SK-N-SH (cell line): ENCODE measurements around the gene SNAPC1. TPM values are rescaled to one million over a fixed set of nuclear protein-coding genes. Genes with fewer than 3 reads are reported as not detected.

Experiments used
- CTCF ChIA-PET: fragments of 300-600, 350-600 bp; formaldehyde crosslinking; extraction: SDS; loops from one replicate; lab custom pipeline; 2021; lab: Yijun Ruan, JAX
- POLR2A ChIA-PET: fragments of 350-600 bp; sonication (Branson Sonifier 250); formaldehyde crosslinking; extraction: SDS; loops from one replicate; lab custom pipeline; 2020; ENCODE audit warnings: antibody characterized with exemption, inconsistent platforms; lab: Yijun Ruan, JAX
- DNase-seq: peaks from one replicate; pipeline ENCODE4 v3.0.0; 2012
- H2AFZ ChIP-seq: fragments of 200-600 bp; sonication (generic); 2 replicates; pipeline ENCODE4 v1.8.1; 2016; ENCODE audit warnings: antibody characterized with exemption, mild to moderate bottlenecking, low read depth
- H3F3A ChIP-seq: fragments of 200-600 bp; sonication (generic); replicated peaks from 2 replicates; pipeline ENCODE3; 2016; ENCODE audit warnings: antibody characterized with exemption, mild to moderate bottlenecking; ENCODE audit not compliant: insufficient read depth
- H3K27ac ChIP-seq, 2 experiments: fragments of 200-500 bp in 1 of 2; fragments of 200-600 bp in 1 of 2; sonication (Bioruptor generic) in 1 of 2; sonication (generic), shearing (Covaris generic) in 1 of 2; 2 replicates each; pipeline versions ENCODE4 v1.5.1 to v1.6.1; 2014 to 2016; ENCODE audit warnings: low read depth in 2 of 2, inconsistent platforms in 1 of 2, low read length in 1 of 2, mild to moderate bottlenecking in 1 of 2, mixed read lengths in 1 of 2
- H3K27me3 ChIP-seq: fragments of 200-600 bp; sonication (generic), shearing (Covaris generic); 2 replicates; pipeline ENCODE4 v1.6.1; 2016; ENCODE audit warnings: mixed run types; ENCODE audit not compliant: insufficient read depth
- H3K36me3 ChIP-seq, 2 experiments: fragments of 200-500 bp in 1 of 2; fragments of 200-600 bp in 1 of 2; sonication (Bioruptor generic) in 1 of 2; sonication (generic) in 1 of 2; replicated peaks in 1 of 2; 2 replicates each; pipeline versions ENCODE3 to v1.5.1; 2014 to 2016; ENCODE audit warnings: low read length in 1 of 2, mild to moderate bottlenecking in 1 of 2; ENCODE audit not compliant: insufficient read depth in 2 of 2, control insufficient read depth in 1 of 2
- H3K4me1 ChIP-seq, 2 experiments: fragments of 200-500 bp in 1 of 2; fragments of 200-600 bp in 1 of 2; sonication (Bioruptor generic) in 1 of 2; sonication (generic), shearing (Covaris generic) in 1 of 2; 2 replicates each; pipeline versions ENCODE4 v1.5.1 to v1.6.1; 2014 to 2016; ENCODE audit warnings: low read depth in 1 of 2, low read length in 1 of 2, mixed run types in 1 of 2; ENCODE audit not compliant: insufficient read depth in 2 of 2, control insufficient read depth in 1 of 2
- H3K4me2 ChIP-seq: fragments of 200-600 bp; sonication (generic), shearing (Covaris generic); 2 replicates; pipeline ENCODE4 v1.6.1; 2017; ENCODE audit warnings: mixed run types
- H3K4me3 ChIP-seq, 2 experiments: fragments of 200-500 bp in 1 of 2; fragments of 200-600 bp in 1 of 2; sonication (Bioruptor generic) in 1 of 2; sonication (generic), shearing (Covaris generic) in 1 of 2; 2 replicates each; pipeline versions ENCODE4 v1.5.1 to v1.8.1; 2014 to 2016; ENCODE audit warnings: low read depth in 2 of 2, inconsistent platforms in 1 of 2, low read length in 1 of 2, mild to moderate bottlenecking in 1 of 2, mixed read lengths in 1 of 2, moderate library complexity in 1 of 2
- H3K79me2 ChIP-seq: fragments of 200-600 bp; sonication (generic); 2 replicates; pipeline ENCODE4 v1.8.1; 2017; ENCODE audit warnings: mild to moderate bottlenecking; ENCODE audit not compliant: insufficient read depth
- H3K9ac ChIP-seq: fragments of 200-600 bp; sonication (generic); 2 replicates; pipeline ENCODE4 v1.6.1; 2017; ENCODE audit warnings: mixed run types
- H3K9me2 ChIP-seq: fragments of 200-600 bp; sonication (generic); 2 replicates; pipeline ENCODE4 v1.6.1; 2017; ENCODE audit warnings: mixed run types
- H3K9me3 ChIP-seq: fragments of 200-600 bp; sonication (generic); 2 replicates; pipeline ENCODE4 v1.6.1; 2017; ENCODE audit warnings: mixed run types, mild to moderate bottlenecking, moderate library complexity
- H4K20me1 ChIP-seq: fragments of 200-600 bp; sonication (generic); 2 replicates; pipeline ENCODE4 v1.6.1; 2017; ENCODE audit warnings: mild to moderate bottlenecking, mixed run types; ENCODE audit not compliant: insufficient read depth
- CHD2 ChIP-seq: fragments of 150-350 bp; IDR thresholded peaks from 2 replicates; pipeline ENCODE4 v1.6.1; 2018; ENCODE audit warnings: low read length; ENCODE audit not compliant: partially characterized antibody
- ELF1 ChIP-seq: IDR thresholded peaks from 2 replicates; pipeline ENCODE4 v1.4.0; 2012
- EZH2phosphoT487 ChIP-seq: fragments of 200-600 bp; sonication (generic); IDR thresholded peaks from 2 replicates; pipeline ENCODE4 v1.6.1; 2017; ENCODE audit warnings: low read depth, mixed run types, mild to moderate bottlenecking, antibody characterized with exemption, moderate library complexity, borderline replicate concordance
- FOXJ3 ChIP-seq: sonication (generic); formaldehyde crosslinking; IDR thresholded peaks from 2 replicates; pipeline ENCODE4 v1.5.1; 2020; ENCODE audit warnings: mild to moderate bottlenecking, missing genetic modification reagents
- MEF2A ChIP-seq: IDR thresholded peaks from 2 replicates; pipeline ENCODE4 v1.4.0; 2012; ENCODE audit warnings: low read depth, borderline replicate concordance
- NRF1 ChIP-seq: IDR thresholded peaks from 2 replicates; pipeline ENCODE4 v1.6.1; 2012; ENCODE audit warnings: low read depth, mild to moderate bottlenecking, low read length
- RAD21 ChIP-seq: IDR thresholded peaks from 2 replicates; pipeline ENCODE4 v1.6.1; 2012; ENCODE audit warnings: mild to moderate bottlenecking, low read length
- REST ChIP-seq: IDR thresholded peaks from 2 replicates; pipeline ENCODE4 v1.6.1; 2012; ENCODE audit warnings: mild to moderate bottlenecking, low read depth, low read length, moderate library complexity
- RFX5 ChIP-seq: IDR thresholded peaks from 2 replicates; pipeline ENCODE4 v1.6.1; 2012; ENCODE audit warnings: mild to moderate bottlenecking, improper control_type of control experiment, low read length
- RXRA ChIP-seq: IDR thresholded peaks from 2 replicates; pipeline ENCODE4 v1.4.0; 2012; ENCODE audit warnings: low read depth, mild to moderate bottlenecking, borderline replicate concordance
- TCF12 ChIP-seq: IDR thresholded peaks from 2 replicates; pipeline ENCODE4 v1.4.0; 2012
- TEAD4 ChIP-seq: IDR thresholded peaks from 2 replicates; pipeline ENCODE4 v1.4.0; 2012; ENCODE audit warnings: mild to moderate bottlenecking, borderline replicate concordance; ENCODE audit not compliant: insufficient read depth
- USF2 ChIP-seq: fragments of 150-350 bp; IDR thresholded peaks from 2 replicates; pipeline ENCODE4 v1.6.1; 2017; ENCODE audit warnings: antibody characterized with exemption, low read length, low read depth, borderline replicate concordance
- YY1 ChIP-seq: IDR thresholded peaks from 2 replicates; pipeline ENCODE4 v1.4.0; 2012; ENCODE audit warnings: low read depth, mild to moderate bottlenecking
- WGBS: methylation state at CpG from one replicate; pipeline ENCODE4 v1.1.6; 2017; ENCODE audit warnings: low lambda C conversion rate; 5-methylcytosine and 5-hydroxymethylcytosine counted together
- polyA plus RNA-seq, 3 experiments: library from polyadenylated mRNA; depleted of rRNA; stranded (reverse); fragments of >200 nt; gene quantifications; 2 replicates each; pipeline ENCODE4 v1.2.3, GENCODE V29; 2012
- TF ChIP-seq, protein P1 (sequence below): fragments of 150-350 bp; IDR thresholded peaks from 2 replicates; pipeline ENCODE4 v1.6.1; 2016; ENCODE audit warnings: mild to moderate bottlenecking, low read depth, low read length

Gene SNAPC1
- polyA plus RNA-seq, 1 of the 3 experiments (the other 2 are of a cell fraction) = 3.4 TPM

DNA sequence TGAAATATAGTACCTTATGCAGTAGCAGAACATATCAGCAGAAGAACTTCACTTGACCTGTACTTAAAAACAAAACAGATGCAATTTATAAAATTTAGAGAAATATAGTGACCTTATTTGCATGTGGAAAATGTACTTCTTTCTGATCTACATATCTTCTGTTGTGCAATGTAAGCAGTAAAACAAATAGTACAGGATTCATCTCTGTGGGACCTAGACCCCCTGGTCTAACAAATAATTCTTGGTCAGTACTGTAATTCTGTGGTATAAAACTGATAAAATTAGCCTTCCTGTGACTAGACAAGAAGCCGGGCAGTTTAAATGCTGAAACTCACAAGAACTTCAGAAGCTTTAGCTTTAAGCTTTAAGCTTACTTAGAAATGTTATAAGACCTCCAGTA lies 45.3 kb upstream of the SNAPC1 start (continued):
- no peak for TF ChIP-seq REST

- H3K36me3 ChIP-seq = peaks cover 18 to 24% of the 10 kb centered on the region in 2 experiments
- ChIA-PET CTCF (interaction anchor here (0.7 to 1.0 kb wide), 4 partner anchors 8 to 256 kb away, joined by 3 to 4 read pairs (median 3); no protein-coding TSS in a partner anchor), POLR2A (no interaction called here)
- H3K4me1 ChIP-seq = peaks cover 18 to 27% of the 10 kb centered on the region in 2 experiments; a peak in 3 of 4 replicates
- 86% methylated on average over 2 of the region's 2 CpGs for WGBS
- peaks cover 82% of the 10 kb centered on the region for H4K20me1 ChIP-seq
- no peaks in the 10 kb centered on the region for H3K9me2 ChIP-seq
- no peak for TF ChIP-seq TEAD4
- no peak for TF ChIP-seq NRF1
- TF ChIP-seq ELF1 = no peak
- TF ChIP-seq CHD2 = no peak
- no peak for TF ChIP-seq RXRA
- TF ChIP-seq EZH2phosphoT487 = no peak
- TF ChIP-seq, protein P1, sequence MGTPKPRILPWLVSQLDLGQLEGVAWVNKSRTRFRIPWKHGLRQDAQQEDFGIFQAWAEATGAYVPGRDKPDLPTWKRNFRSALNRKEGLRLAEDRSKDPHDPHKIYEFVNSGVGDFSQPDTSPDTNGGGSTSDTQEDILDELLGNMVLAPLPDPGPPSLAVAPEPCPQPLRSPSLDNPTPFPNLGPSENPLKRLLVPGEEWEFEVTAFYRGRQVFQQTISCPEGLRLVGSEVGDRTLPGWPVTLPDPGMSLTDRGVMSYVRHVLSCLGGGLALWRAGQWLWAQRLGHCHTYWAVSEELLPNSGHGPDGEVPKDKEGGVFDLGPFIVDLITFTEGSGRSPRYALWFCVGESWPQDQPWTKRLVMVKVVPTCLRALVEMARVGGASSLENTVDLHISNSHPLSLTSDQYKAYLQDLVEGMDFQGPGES = no peak
- no peak for TF ChIP-seq USF2
- no peak for TF ChIP-seq RFX5
- no peak for TF ChIP-seq YY1
- TF ChIP-seq MEF2A = no peak
- no peak for TF ChIP-seq FOXJ3 (CRISPR knock-in tag)
- TF ChIP-seq RAD21 = no peak
- TF ChIP-seq TCF12 = no peak
- H2AFZ ChIP-seq = no peak overlapping the region
- H3K4me2 ChIP-seq = no peak overlapping the region
- H3K9ac ChIP-seq = no peak overlapping the region
- no peak for DNase-seq
- no peak overlapping the region for H3K4me3 ChIP-seq
- peaks cover 10% of the 10 kb centered on the region for H3F3A ChIP-seq
- H3K27ac ChIP-seq = no peak overlapping the region
- H3K9me3 ChIP-seq = no peaks in the 10 kb centered on the region
- H3K79me2 ChIP-seq = peaks cover 97% of the 10 kb centered on the region
- H3K27me3 ChIP-seq = no peaks in the 10 kb centered on the region
These were observed 44.2 kb upstream of the SNAPC1 start for GRCh38 chr14:61718039-61718438.
